SK-N-SH (cell line): Measurements from ENCODE around the gene SLC26A11. TPM values are rescaled to one million over a fixed set of nuclear protein-coding genes. Genes with fewer than 3 reads are reported as not detected.

ENCODE experiments used
- CTCF ChIA-PET: fragments of 300-600, 350-600 bp; formaldehyde crosslinking; extraction: SDS; loops from one replicate; lab custom pipeline; 2021; lab: Yijun Ruan, JAX
- POLR2A ChIA-PET: fragments of 350-600 bp; sonication (Branson Sonifier 250); formaldehyde crosslinking; extraction: SDS; loops from one replicate; lab custom pipeline; 2020; ENCODE audit warnings: antibody characterized with exemption, inconsistent platforms; lab: Yijun Ruan, JAX
- DNase-seq: peaks from one replicate; pipeline ENCODE4 v3.0.0; 2012
- H2AFZ ChIP-seq: fragments of 200-600 bp; sonication (generic); 2 replicates; pipeline ENCODE4 v1.8.1; 2016; ENCODE audit warnings: antibody characterized with exemption, mild to moderate bottlenecking, low read depth
- H3F3A ChIP-seq: fragments of 200-600 bp; sonication (generic); replicated peaks from 2 replicates; pipeline ENCODE3; 2016; ENCODE audit warnings: antibody characterized with exemption, mild to moderate bottlenecking; ENCODE audit not compliant: insufficient read depth
- H3K27ac ChIP-seq, 2 experiments: fragments of 200-500 bp in 1 of 2; fragments of 200-600 bp in 1 of 2; sonication (Bioruptor generic) in 1 of 2; sonication (generic), shearing (Covaris generic) in 1 of 2; 2 replicates each; pipeline versions ENCODE4 v1.5.1 to v1.6.1; 2014 to 2016; ENCODE audit warnings: low read depth in 2 of 2, inconsistent platforms in 1 of 2, low read length in 1 of 2, mild to moderate bottlenecking in 1 of 2, mixed read lengths in 1 of 2
- H3K27me3 ChIP-seq: fragments of 200-600 bp; sonication (generic), shearing (Covaris generic); 2 replicates; pipeline ENCODE4 v1.6.1; 2016; ENCODE audit warnings: mixed run types; ENCODE audit not compliant: insufficient read depth
- H3K36me3 ChIP-seq, 2 experiments: fragments of 200-500 bp in 1 of 2; fragments of 200-600 bp in 1 of 2; sonication (Bioruptor generic) in 1 of 2; sonication (generic) in 1 of 2; replicated peaks in 1 of 2; 2 replicates each; pipeline versions ENCODE3 to v1.5.1; 2014 to 2016; ENCODE audit warnings: low read length in 1 of 2, mild to moderate bottlenecking in 1 of 2; ENCODE audit not compliant: insufficient read depth in 2 of 2, control insufficient read depth in 1 of 2
- H3K4me1 ChIP-seq, 2 experiments: fragments of 200-500 bp in 1 of 2; fragments of 200-600 bp in 1 of 2; sonication (Bioruptor generic) in 1 of 2; sonication (generic), shearing (Covaris generic) in 1 of 2; 2 replicates each; pipeline versions ENCODE4 v1.5.1 to v1.6.1; 2014 to 2016; ENCODE audit warnings: low read depth in 1 of 2, low read length in 1 of 2, mixed run types in 1 of 2; ENCODE audit not compliant: insufficient read depth in 2 of 2, control insufficient read depth in 1 of 2
- H3K4me2 ChIP-seq: fragments of 200-600 bp; sonication (generic), shearing (Covaris generic); 2 replicates; pipeline ENCODE4 v1.6.1; 2017; ENCODE audit warnings: mixed run types
- H3K4me3 ChIP-seq, 2 experiments: fragments of 200-500 bp in 1 of 2; fragments of 200-600 bp in 1 of 2; sonication (Bioruptor generic) in 1 of 2; sonication (generic), shearing (Covaris generic) in 1 of 2; 2 replicates each; pipeline versions ENCODE4 v1.5.1 to v1.8.1; 2014 to 2016; ENCODE audit warnings: low read depth in 2 of 2, inconsistent platforms in 1 of 2, low read length in 1 of 2, mild to moderate bottlenecking in 1 of 2, mixed read lengths in 1 of 2, moderate library complexity in 1 of 2
- H3K79me2 ChIP-seq: fragments of 200-600 bp; sonication (generic); 2 replicates; pipeline ENCODE4 v1.8.1; 2017; ENCODE audit warnings: mild to moderate bottlenecking; ENCODE audit not compliant: insufficient read depth
- H3K9ac ChIP-seq: fragments of 200-600 bp; sonication (generic); 2 replicates; pipeline ENCODE4 v1.6.1; 2017; ENCODE audit warnings: mixed run types
- H3K9me2 ChIP-seq: fragments of 200-600 bp; sonication (generic); 2 replicates; pipeline ENCODE4 v1.6.1; 2017; ENCODE audit warnings: mixed run types
- H3K9me3 ChIP-seq: fragments of 200-600 bp; sonication (generic); 2 replicates; pipeline ENCODE4 v1.6.1; 2017; ENCODE audit warnings: mixed run types, mild to moderate bottlenecking, moderate library complexity
- H4K20me1 ChIP-seq: fragments of 200-600 bp; sonication (generic); 2 replicates; pipeline ENCODE4 v1.6.1; 2017; ENCODE audit warnings: mild to moderate bottlenecking, mixed run types; ENCODE audit not compliant: insufficient read depth
- CTCF ChIP-seq: fragments of 200-600 bp; sonication (generic); IDR thresholded peaks from 2 replicates; pipeline ENCODE4 v1.6.1; 2017; ENCODE audit warnings: antibody characterized with exemption, mild to moderate bottlenecking, moderate library complexity
- EP300 ChIP-seq, 2 experiments: IDR thresholded peaks; 2 replicates each; pipeline versions ENCODE4 v1.4.0 to v1.6.1; 2012; ENCODE audit warnings: borderline replicate concordance in 1 of 2, low read depth in 1 of 2, low read length in 1 of 2
- FOXM1 ChIP-seq: IDR thresholded peaks from 2 replicates; pipeline ENCODE4 v1.4.0; 2012; ENCODE audit warnings: low read depth, mild to moderate bottlenecking
- GABPA ChIP-seq: IDR thresholded peaks from 2 replicates; pipeline ENCODE4 v1.4.0; 2012; ENCODE audit warnings: low read depth, mild to moderate bottlenecking
- JUND ChIP-seq: IDR thresholded peaks from 2 replicates; pipeline ENCODE4 v1.4.0; 2012
- MEF2A ChIP-seq: IDR thresholded peaks from 2 replicates; pipeline ENCODE4 v1.4.0; 2012; ENCODE audit warnings: low read depth, borderline replicate concordance
- NRF1 ChIP-seq: IDR thresholded peaks from 2 replicates; pipeline ENCODE4 v1.6.1; 2012; ENCODE audit warnings: low read depth, mild to moderate bottlenecking, low read length
- PBX3 ChIP-seq: IDR thresholded peaks from 2 replicates; pipeline ENCODE4; 2012
- RCOR1 ChIP-seq: fragments of 150-350 bp; IDR thresholded peaks from 2 replicates; pipeline ENCODE4 v1.6.1; 2017; ENCODE audit warnings: antibody characterized with exemption, low read length
- RXRA ChIP-seq: IDR thresholded peaks from 2 replicates; pipeline ENCODE4 v1.4.0; 2012; ENCODE audit warnings: low read depth, mild to moderate bottlenecking, borderline replicate concordance
- SMC3 ChIP-seq: IDR thresholded peaks from 2 replicates; pipeline ENCODE4 v1.6.1; 2012; ENCODE audit warnings: low read depth, low read length, improper control_type of control experiment
- TAF1 ChIP-seq: IDR thresholded peaks from 2 replicates; pipeline ENCODE4 v1.6.1; 2012; ENCODE audit warnings: low read depth, mild to moderate bottlenecking, low read length, moderate library complexity, borderline replicate concordance
- TEAD4 ChIP-seq: IDR thresholded peaks from 2 replicates; pipeline ENCODE4 v1.4.0; 2012; ENCODE audit warnings: mild to moderate bottlenecking, borderline replicate concordance; ENCODE audit not compliant: insufficient read depth
- YY1 ChIP-seq: IDR thresholded peaks from 2 replicates; pipeline ENCODE4 v1.4.0; 2012; ENCODE audit warnings: low read depth, mild to moderate bottlenecking
- WGBS: methylation state at CpG from one replicate; pipeline ENCODE4 v1.1.6; 2017; ENCODE audit warnings: low lambda C conversion rate; 5-methylcytosine and 5-hydroxymethylcytosine counted together
- polyA plus RNA-seq, 3 experiments: library from polyadenylated mRNA; depleted of rRNA; stranded (reverse); fragments of >200 nt; gene quantifications; 2 replicates each; pipeline ENCODE4 v1.2.3, GENCODE V29; 2012

SLC26A11 gene
- polyA plus RNA-seq, 1 of the 3 experiments (the other 2 are of a cell fraction), result 35.9 TPM

GRCh38 chr17:80291260-80291659 is 71.0 kb downstream of the SLC26A11 start:
- Histone ChIP-seq H3K27me3 (no peaks in the 10 kb centered on the region), H3K9me2 (no peaks in the 10 kb centered on the region), H3K79me2 (peaks cover 7% of the 10 kb centered on the region; the same call in 1 of the 2 replicates), H3K9me3 (no peaks in the 10 kb centered on the region), H3K4me3 (no peak overlapping the region), H3K4me2 (no peak overlapping the region), H4K20me1 (no peaks in the 10 kb centered on the region), H3K36me3 (peaks cover 64 to 66% of the 10 kb centered on the region in 2 experiments), H3K4me1 (no peaks in the 10 kb centered on the region), H3F3A (no peaks in the 10 kb centered on the region), H2AFZ (no peak overlapping the region), H3K27ac (no peak overlapping the region), H3K9ac (no peak overlapping the region)
- TF ChIP-seq FOXM1 (no peak), TAF1 (no peak), JUND (no peak), RXRA (no peak), GABPA (no peak), CTCF (no peak), SMC3 (no peak)
- POLR2A ChIA-PET, result no interaction called here
- no peak for DNase-seq
- CTCF ChIA-PET, result interaction anchor here (2.5 kb wide), 1 partner anchor 209 kb away, joined by 8 read pairs; no protein-coding TSS in a partner anchor
- 94% methylated on average over 6 of the region's 6 CpGs for WGBS

- no peak overlapping the region for H3K27ac ChIP-seq
- H2AFZ ChIP-seq, result no peak overlapping the region
- H3K4me2 ChIP-seq, result no peak overlapping the region
- H3K4me3 ChIP-seq, result no peak overlapping the region
- H3K9me3 ChIP-seq, result no peaks in the 10 kb centered on the region
- TF ChIP-seq CTCF (no peak), NRF1 (no peak), EP300 (IDR thresholded peaks at IDR 0.05; ENCODE audit: borderline replicate concordance in 1 of 2, low read depth in 1 of 2, low read length in 1 of 2) (no peak), PBX3 (no peak), TEAD4 (no peak), RCOR1 (no peak), MEF2A (no peak), YY1 (no peak)
- DNase-seq, result no peak
- H3K27me3 ChIP-seq, result no peaks in the 10 kb centered on the region
- H3K9ac ChIP-seq, result no peak overlapping the region
- WGBS, result 93% methylated on average over 20 of the region's 20 CpGs
- H3F3A ChIP-seq, result no peaks in the 10 kb centered on the region
- no peaks in the 10 kb centered on the region for H3K4me1 ChIP-seq
- H3K9me2 ChIP-seq, result no peaks in the 10 kb centered on the region
- ChIA-PET CTCF (interaction anchor here (0.8 to 2.5 kb wide), 3 partner anchors 11 to 209 kb away, joined by 3 to 8 read pairs (median 3); no protein-coding TSS in a partner anchor), POLR2A (no interaction called here)
- H3K79me2 ChIP-seq, result peaks cover 7% of the 10 kb centered on the region; the same call in 1 of the 2 replicates
- no peaks in the 10 kb centered on the region for H4K20me1 ChIP-seq
- H3K36me3 ChIP-seq, result peaks cover 70 to 72% of the 10 kb centered on the region in 2 experiments
Measured at GRCh38 chr17:80291691-80292487, 71.7 kb downstream of the SLC26A11 start.
